Inflammatory macrophage treated with lipopolysaccharide for 4 hours (primary cell): ENCODE data around the gene ARHGAP22.
"Not testable (repeated sequence)": the region's sequence is repeated elsewhere in the genome, so short reads cannot be mapped to it uniquely, and the experiment has no call there.

ENCODE experiments used
- DNase-seq: peaks from one replicate; pipeline ENCODE4 v3.0.0-alpha.2; 2020

ARHGAP22 gene

GRCh38 chr10:48445932-48446331, 158.9 kb downstream of the ARHGAP22 start:
- DNase-seq = no peak

- no peak for DNase-seq
These were observed 159.7 kb downstream of the ARHGAP22 start for GRCh38 chr10:48444861-48445841.

- peak; percentile 19 for DNase-seq
These were observed 160.6 kb downstream of the ARHGAP22 start for GRCh38 chr10:48444266-48444665.

- no peak for DNase-seq
These were observed 162.1 kb downstream of the ARHGAP22 start for GRCh38 chr10:48442809-48443177.

GRCh38 chr10:48442090-48442808, 162.6 kb downstream of the ARHGAP22 start:
- no peak for DNase-seq

GRCh38 chr10:48440771-48441170, 164.1 kb downstream of the ARHGAP22 start:
- DNase-seq = no peak

- no peak for DNase-seq
These were observed 165.3 kb downstream of the ARHGAP22 start for GRCh38 chr10:48439581-48440041.

GRCh38 chr10:48439031-48439430, 165.8 kb downstream of the ARHGAP22 start:
- no peak for DNase-seq

GRCh38 chr10:48437546-48437945, 167.3 kb downstream of the ARHGAP22 start:
- no peak for DNase-seq

- no peak for DNase-seq
These were observed 173.0 kb downstream of the ARHGAP22 start for GRCh38 chr10:48431871-48432270.

GRCh38 chr10:48430402-48430993, 174.4 kb downstream of the ARHGAP22 start:
- DNase-seq = no peak

- DNase-seq = no peak
These were observed 175.6 kb downstream of the ARHGAP22 start for GRCh38 chr10:48429309-48429708.

GRCh38 chr10:48428896-48429295, 176.0 kb downstream of the ARHGAP22 start:
- DNase-seq = no peak

GRCh38 chr10:48423884-48424283, 181.0 kb downstream of the ARHGAP22 start:
- no peak for DNase-seq

GRCh38 chr10:48421862-48422261, 183.0 kb downstream of the ARHGAP22 start:
- not testable (repeated sequence) for DNase-seq

- no peak for DNase-seq
These were observed 185.2 kb downstream of the ARHGAP22 start for GRCh38 chr10:48419714-48420113.

- peak; percentile 49 for DNase-seq
These were observed 186.6 kb downstream of the ARHGAP22 start for GRCh38 chr10:48418189-48418788.

- no peak for DNase-seq
These were observed 187.5 kb downstream of the ARHGAP22 start for GRCh38 chr10:48417374-48417773.

GRCh38 chr10:48416584-48417232, 188.2 kb downstream of the ARHGAP22 start:
- no peak for DNase-seq

- DNase-seq = no peak
These were observed 190.1 kb downstream of the ARHGAP22 start for GRCh38 chr10:48414778-48415177.

GRCh38 chr10:48414160-48414559, 190.7 kb downstream of the ARHGAP22 start:
- no peak for DNase-seq

- no peak for DNase-seq
These were observed 191.9 kb downstream of the ARHGAP22 start for GRCh38 chr10:48412933-48413332.
